Stomach (tissue), 4 donors: Measurements from ENCODE around the gene RNASEH2C.

Experiments
- CTCF ChIP-seq, 7 experiments: fragments of 450-650 bp in 4 of 7; fragments of 200-600 bp in 3 of 7; sonication (generic) in 3 of 7; IDR thresholded peaks; one replicate each; pipeline ENCODE4 v1.5.1; 2016 to 2019; ENCODE audit warnings: antibody characterized with exemption in 7 of 7, control low read depth in 2 of 7, mild to moderate bottlenecking in 1 of 7
- EP300 ChIP-seq: sonication (generic); formaldehyde crosslinking; IDR thresholded peaks from one replicate; pipeline ENCODE4 v1.6.1; 2017; ENCODE audit warnings: antibody characterized with exemption
- POLR2A ChIP-seq, 4 donors: fragments of 450-650 bp; IDR thresholded peaks; one replicate each; pipeline ENCODE4 v1.6.1; 2016; ENCODE audit warnings: antibody characterized with exemption in 4 of 4, control low read depth in 2 of 4, mild to moderate bottlenecking in 1 of 4, moderate library complexity in 1 of 4

- TF ChIP-seq CTCF (IDR thresholded peaks at IDR 0.05) = no peak
- TF ChIP-seq EP300 = no peak
- TF ChIP-seq POLR2A (IDR thresholded peaks at IDR 0.05) = no peak
Observed at GRCh38 chr11:65718531-65718930, 2.1 kb downstream of the RNASEH2C start.
